Epithelial cell of prostate (primary cell): ENCODE data around the gene FBXL19.

Experiments used
- DNase-seq: peaks from one replicate; pipeline ENCODE4 v3.0.0-alpha.2; 2011; ENCODE audit warnings: low read depth, low spot score
- H3K27ac ChIP-seq: fragments of 450-650 bp; 2 replicates; pipeline ENCODE4 v1.5.1; 2017; ENCODE audit warnings: mild to moderate bottlenecking

Gene FBXL19

GRCh38 chr16:30957456-30958174, 34.2 kb downstream of the FBXL19 start, which contains the start of gene SETD1A:
SETD1A (plus strand) TSS chr16:30957754; CDS start chr16:30958732, 978 bp downstream.
- peak; percentile 70 for DNase-seq
- peak within 1 kb of the TSS; percentile 91 for H3K27ac ChIP-seq

- DNase-seq = no peak
- peak overlapping the region; percentile 91 for H3K27ac ChIP-seq
Observed at GRCh38 chr16:30958175-30959079, 35.1 kb downstream of the FBXL19 start.

- no peak overlapping the region for H3K27ac ChIP-seq
- DNase-seq = no peak
Observed at GRCh38 chr16:30961384-30961783, 38.0 kb downstream of the FBXL19 start.

GRCh38 chr16:30963925-30964511, 40.6 kb downstream of the FBXL19 start:
- no peak overlapping the region for H3K27ac ChIP-seq

GRCh38 chr16:30964574-30965226, 41.3 kb downstream of the FBXL19 start:
- no peak overlapping the region for H3K27ac ChIP-seq
- DNase-seq = no peak

More at GRCh38 chr16:30963925-30964511, 40.6 kb downstream of the FBXL19 start:
- no peak for DNase-seq

GRCh38 chr16:30965436-30965835, 42.1 kb downstream of the FBXL19 start:
- no peak overlapping the region for H3K27ac ChIP-seq
- no peak for DNase-seq

- no peak overlapping the region for H3K27ac ChIP-seq
- DNase-seq = no peak
Observed at GRCh38 chr16:30966033-30966619, 42.8 kb downstream of the FBXL19 start.

GRCh38 chr16:30967795-30968194, 44.4 kb downstream of the FBXL19 start:
- no peak overlapping the region for H3K27ac ChIP-seq
- DNase-seq = no peak

GRCh38 chr16:30969246-30969842, 46.0 kb downstream of the FBXL19 start:
- H3K27ac ChIP-seq = no peak overlapping the region
- DNase-seq = no peak

- DNase-seq = no peak
- no peak overlapping the region for H3K27ac ChIP-seq
Observed at GRCh38 chr16:30971298-30971697, 47.9 kb downstream of the FBXL19 start.

- no peak for DNase-seq
- H3K27ac ChIP-seq = no peak overlapping the region
Observed at GRCh38 chr16:30972872-30973271, 49.5 kb downstream of the FBXL19 start.

GRCh38 chr16:30974348-30974747, 51.0 kb downstream of the FBXL19 start:
- H3K27ac ChIP-seq = no peak overlapping the region

GRCh38 chr16:30976486-30976885, 53.1 kb downstream of the FBXL19 start:
- H3K27ac ChIP-seq = no peak overlapping the region
- no peak for DNase-seq

More at GRCh38 chr16:30974348-30974747, 51.0 kb downstream of the FBXL19 start:
- no peak for DNase-seq

GRCh38 chr16:30977502-30977901, 54.1 kb downstream of the FBXL19 start:
- H3K27ac ChIP-seq = no peak overlapping the region
- no peak for DNase-seq

- H3K27ac ChIP-seq = no peak overlapping the region
- DNase-seq = no peak
Observed at GRCh38 chr16:30979170-30980022, 56.0 kb downstream of the FBXL19 start.

GRCh38 chr16:30980023-30980371, 56.6 kb downstream of the FBXL19 start:
- DNase-seq = no peak
- no peak overlapping the region for H3K27ac ChIP-seq

GRCh38 chr16:30980434-30980833, 57.1 kb downstream of the FBXL19 start:
- H3K27ac ChIP-seq = no peak overlapping the region
- no peak for DNase-seq

- H3K27ac ChIP-seq = no peak overlapping the region
- DNase-seq = no peak
Observed at GRCh38 chr16:30980959-30981358, 57.6 kb downstream of the FBXL19 start.
